NCI-H1694 (cell line): ENCODE data around the gene HCRT.
"Not testable (repeated sequence)": the region's sequence is repeated elsewhere in the genome, so short reads cannot be mapped to it uniquely, and the experiment has no call there.

ENCODE experiments used
- DNase-seq: peaks from one replicate; lab custom pipeline; 2025; lab: John Stamatoyannopoulos, UW

Gene HCRT

GRCh38 chr17:42179911-42180410 lies 5.3 kb downstream of the HCRT start:
- DNase-seq = no peak

- DNase-seq = no peak
Measured at GRCh38 chr17:42179335-42179734, 5.9 kb downstream of the HCRT start.

GRCh38 chr17:42178817-42179216 lies 6.4 kb downstream of the HCRT start:
- no peak for DNase-seq

- DNase-seq = no peak
Measured at GRCh38 chr17:42177684-42178083, 7.6 kb downstream of the HCRT start.

GRCh38 chr17:42174126-42174783 lies 11.0 kb downstream of the HCRT start:
- no peak for DNase-seq

GRCh38 chr17:42171831-42172230 lies 13.4 kb downstream of the HCRT start:
- DNase-seq = no peak

- DNase-seq = no peak
Measured at GRCh38 chr17:42169351-42169750, 15.9 kb downstream of the HCRT start.

- DNase-seq = no peak
Measured at GRCh38 chr17:42167807-42168206, 17.4 kb downstream of the HCRT start.

GRCh38 chr17:42166196-42166763 lies 19.0 kb downstream of the HCRT start:
- no peak for DNase-seq

- DNase-seq = no peak
Measured at GRCh38 chr17:42165751-42166150, 19.5 kb downstream of the HCRT start.

- no peak for DNase-seq
Measured at GRCh38 chr17:42163696-42164407, 21.4 kb downstream of the HCRT start.

- DNase-seq = no peak
Measured at GRCh38 chr17:42163113-42163512, 22.1 kb downstream of the HCRT start.

GRCh38 chr17:42160531-42160910 lies 24.7 kb downstream of the HCRT start:
- DNase-seq = no peak

GRCh38 chr17:42159796-42160530 lies 25.3 kb downstream of the HCRT start:
- DNase-seq = no peak

GRCh38 chr17:42155614-42156045 lies 29.6 kb downstream of the HCRT start:
- DNase-seq = no peak

- DNase-seq = no peak
Measured at GRCh38 chr17:42153919-42154742, 31.1 kb downstream of the HCRT start.

- DNase-seq = no peak
Measured at GRCh38 chr17:42146911-42147607, 38.2 kb downstream of the HCRT start.

GRCh38 chr17:42143138-42143537 lies 42.1 kb downstream of the HCRT start:
- DNase-seq = not testable (repeated sequence)

GRCh38 chr17:42142371-42142896 lies 42.8 kb downstream of the HCRT start:
- DNase-seq = no peak

GRCh38 chr17:42141382-42141781 lies 43.9 kb downstream of the HCRT start:
- DNase-seq = no peak

- DNase-seq = not testable (repeated sequence)
Measured at GRCh38 chr17:42140690-42141089, 44.6 kb downstream of the HCRT start.
